T-helper 17 cell (primary cell): Measurements from ENCODE around the gene LRRC27. TPM values are rescaled to one million over a fixed set of nuclear protein-coding genes. Genes with fewer than 3 reads are reported as not detected.

ENCODE experiments used
- ATAC-seq: fragments of 150-1000 bp; cut with Tn5 transposase; 2 replicates; pipeline ENCODE4 v1.10.0; 2021; ENCODE audit warnings: mild to moderate bottlenecking, moderate library complexity
- DNase-seq, 3 donors: peaks; one replicate each; pipeline versions ENCODE4 v3.0.0 to v3.0.0-alpha.2; 2020 to 2021
- H3K9me3 ChIP-seq: one replicate; pipeline ENCODE4 v1.7.0; 2013; ENCODE audit warnings: low read length, mild to moderate bottlenecking; ENCODE audit not compliant: control insufficient read depth, poor library complexity, severe bottlenecking
- H3K27ac Mint-ChIP-seq: one replicate; pipeline ENCODE4 v1.8.0; 2022; ENCODE audit warnings: mild to moderate bottlenecking, moderate library complexity, mixed read lengths
- H3K27me3 Mint-ChIP-seq: one replicate; pipeline ENCODE4 v1.8.0; 2022; ENCODE audit warnings: mixed read lengths
- H3K36me3 Mint-ChIP-seq: one replicate; pipeline ENCODE4 v1.8.0; 2022; ENCODE audit warnings: low read depth, mixed read lengths
- H3K4me1 Mint-ChIP-seq: one replicate; pipeline ENCODE4 v1.8.0; 2022; ENCODE audit warnings: mild to moderate bottlenecking, mixed read lengths
- H3K4me3 Mint-ChIP-seq: one replicate; pipeline ENCODE4 v1.8.0; 2022; ENCODE audit warnings: mild to moderate bottlenecking, moderate library complexity, mixed read lengths
- total RNA-seq, 4 donors: library from RNA in 2 of 4; stranded (reverse) in 2 of 4; gene quantifications; one replicate each; pipeline ENCODE4 v1.2.3 and lab custom pipeline; 2022 to 2026

LRRC27 gene
- total RNA-seq, 2 donors from 2014 or later = 3.5 to 7.6 TPM

- peaks cover 7% of the 10 kb centered on the region for H3K36me3 Mint-ChIP-seq
- no peak overlapping the region for H3K4me3 Mint-ChIP-seq
- ATAC-seq (no peak), DNase-seq (no peak)
- no peak overlapping the region for H3K27ac Mint-ChIP-seq
- no peaks in the 10 kb centered on the region for H3K27me3 Mint-ChIP-seq
- H3K9me3 ChIP-seq = no peaks in the 10 kb centered on the region
- peaks cover 17% of the 10 kb centered on the region for H3K4me1 Mint-ChIP-seq
Observed at GRCh38 chr10:132411561-132412253, 79.7 kb downstream of the LRRC27 start.

GRCh38 chr10:132412316-132413192, 80.6 kb downstream of the LRRC27 start:
- H3K9me3 ChIP-seq = no peaks in the 10 kb centered on the region
- peaks cover 17% of the 10 kb centered on the region for H3K4me1 Mint-ChIP-seq
- ATAC-seq (no peak), DNase-seq (no peak)
- H3K27me3 Mint-ChIP-seq = no peaks in the 10 kb centered on the region
- no peak overlapping the region for H3K27ac Mint-ChIP-seq
- H3K36me3 Mint-ChIP-seq = peaks cover 7% of the 10 kb centered on the region
- H3K4me3 Mint-ChIP-seq = no peak overlapping the region

GRCh38 chr10:132413226-132414205, 81.5 kb downstream of the LRRC27 start:
- no peaks in the 10 kb centered on the region for H3K9me3 ChIP-seq
- Mint-ChIP-seq H3K27me3 (no peaks in the 10 kb centered on the region), H3K36me3 (peaks cover 7% of the 10 kb centered on the region), H3K27ac (no peak overlapping the region), H3K4me1 (peaks cover 17% of the 10 kb centered on the region), H3K4me3 (no peak overlapping the region)
- ATAC-seq (no peak), DNase-seq (no peak)

GRCh38 chr10:132414402-132415016, 82.5 kb downstream of the LRRC27 start:
- ATAC-seq (no peak), DNase-seq (no peak)
- Mint-ChIP-seq H3K4me3 (no peak overlapping the region), H3K27me3 (no peaks in the 10 kb centered on the region), H3K4me1 (peaks cover 19% of the 10 kb centered on the region), H3K27ac (no peak overlapping the region), H3K36me3 (peaks cover 7% of the 10 kb centered on the region)
- H3K9me3 ChIP-seq = no peaks in the 10 kb centered on the region

- Mint-ChIP-seq H3K4me3 (no peak overlapping the region), H3K27ac (no peak overlapping the region), H3K27me3 (no peaks in the 10 kb centered on the region), H3K36me3 (peaks cover 7% of the 10 kb centered on the region), H3K4me1 (peaks cover 15% of the 10 kb centered on the region)
- ATAC-seq (no peak), DNase-seq (no peak)
- no peaks in the 10 kb centered on the region for H3K9me3 ChIP-seq
Observed at GRCh38 chr10:132415255-132415654, 83.3 kb downstream of the LRRC27 start.

- Mint-ChIP-seq H3K4me3 (no peak overlapping the region), H3K27me3 (no peaks in the 10 kb centered on the region), H3K36me3 (peaks cover 7% of the 10 kb centered on the region), H3K27ac (no peak overlapping the region), H3K4me1 (peaks cover 16% of the 10 kb centered on the region)
- DNase-seq (no peak), ATAC-seq (no peak)
- H3K9me3 ChIP-seq = no peaks in the 10 kb centered on the region
Observed at GRCh38 chr10:132415956-132416355, 84.0 kb downstream of the LRRC27 start.

- no peak overlapping the region for H3K4me3 Mint-ChIP-seq
- no peak for ATAC-seq
- no peak overlapping the region for H3K27ac Mint-ChIP-seq
- H3K36me3 Mint-ChIP-seq = peaks cover 7% of the 10 kb centered on the region
- no peaks in the 10 kb centered on the region for H3K27me3 Mint-ChIP-seq
- peaks cover 16% of the 10 kb centered on the region for H3K4me1 Mint-ChIP-seq
- DNase-seq = no peak
- no peaks in the 10 kb centered on the region for H3K9me3 ChIP-seq
Observed at GRCh38 chr10:132416566-132417256, 84.7 kb downstream of the LRRC27 start.

- no peak overlapping the region for H3K27ac Mint-ChIP-seq
- no peak for ATAC-seq
- no peaks in the 10 kb centered on the region for H3K27me3 Mint-ChIP-seq
Observed at GRCh38 chr10:132417257-132417910, 85.4 kb downstream of the LRRC27 start.

GRCh38 chr10:132417957-132418441, 86.0 kb downstream of the LRRC27 start:
- Mint-ChIP-seq H3K36me3 (peaks cover 7% of the 10 kb centered on the region), H3K27ac (no peak overlapping the region), H3K4me1 (peaks cover 19% of the 10 kb centered on the region), H3K27me3 (no peaks in the 10 kb centered on the region), H3K4me3 (no peak overlapping the region)
- peak; percentile 32 for ATAC-seq
- DNase-seq = no peak
- H3K9me3 ChIP-seq = no peaks in the 10 kb centered on the region

More at GRCh38 chr10:132417257-132417910, 85.4 kb downstream of the LRRC27 start:
- H3K9me3 ChIP-seq = no peaks in the 10 kb centered on the region
- DNase-seq = no peak
- H3K4me3 Mint-ChIP-seq = no peak overlapping the region
- H3K36me3 Mint-ChIP-seq = peaks cover 7% of the 10 kb centered on the region
- H3K4me1 Mint-ChIP-seq = peaks cover 19% of the 10 kb centered on the region

GRCh38 chr10:132418527-132419416, 86.8 kb downstream of the LRRC27 start:
- no peaks in the 10 kb centered on the region for H3K27me3 Mint-ChIP-seq
- peaks cover 19% of the 10 kb centered on the region for H3K4me1 Mint-ChIP-seq
- H3K4me3 Mint-ChIP-seq = no peak overlapping the region
- no peak overlapping the region for H3K27ac Mint-ChIP-seq
- ATAC-seq (no peak), DNase-seq (no peak)
- peaks cover 7% of the 10 kb centered on the region for H3K36me3 Mint-ChIP-seq
- H3K9me3 ChIP-seq = no peaks in the 10 kb centered on the region
